DMS 273 treated with DMSO at 0.1 percent for 48 hours (cell line): Measurements from ENCODE around the gene BAIAP2.

ENCODE experiments used
- DNase-seq: peaks from one replicate; lab custom pipeline; 2025; lab: John Stamatoyannopoulos, UW

BAIAP2 gene

GRCh38 chr17:81052199-81052997, 17.4 kb downstream of the BAIAP2 start:
- DNase-seq: no peak

- no peak for DNase-seq
Measured at GRCh38 chr17:81053041-81053970, 18.4 kb downstream of the BAIAP2 start.

- no peak for DNase-seq
Measured at GRCh38 chr17:81054308-81054707, 19.4 kb downstream of the BAIAP2 start.

- DNase-seq: no peak
Measured at GRCh38 chr17:81054881-81055370, 20.0 kb downstream of the BAIAP2 start.

- no peak for DNase-seq
Measured at GRCh38 chr17:81056312-81056711, 21.4 kb downstream of the BAIAP2 start.

- no peak for DNase-seq
Measured at GRCh38 chr17:81057079-81057730, 22.3 kb downstream of the BAIAP2 start.

GRCh38 chr17:81057777-81058176, 22.8 kb downstream of the BAIAP2 start:
- no peak for DNase-seq

- no peak for DNase-seq
Measured at GRCh38 chr17:81058263-81058871, 23.4 kb downstream of the BAIAP2 start.

- DNase-seq: no peak
Measured at GRCh38 chr17:81059026-81059425, 24.1 kb downstream of the BAIAP2 start.

- no peak for DNase-seq
Measured at GRCh38 chr17:81060416-81060815, 25.5 kb downstream of the BAIAP2 start.

GRCh38 chr17:81061027-81061735, 26.2 kb downstream of the BAIAP2 start:
- DNase-seq: no peak

- DNase-seq: no peak
Measured at GRCh38 chr17:81062014-81062780, 27.2 kb downstream of the BAIAP2 start.

- no peak for DNase-seq
Measured at GRCh38 chr17:81063106-81064093, 28.4 kb downstream of the BAIAP2 start.

GRCh38 chr17:81064678-81065475, 29.9 kb downstream of the BAIAP2 start:
- no peak for DNase-seq

- no peak for DNase-seq
Measured at GRCh38 chr17:81065500-81065899, 30.5 kb downstream of the BAIAP2 start.

GRCh38 chr17:81066072-81066471, 31.1 kb downstream of the BAIAP2 start:
- DNase-seq: no peak

- DNase-seq: no peak
Measured at GRCh38 chr17:81066771-81067315, 31.9 kb downstream of the BAIAP2 start.

GRCh38 chr17:81067391-81067811, 32.5 kb downstream of the BAIAP2 start:
- DNase-seq: no peak
